ENCODE measurements around the gene ZNF669.

ZNF669 gene

DNA sequence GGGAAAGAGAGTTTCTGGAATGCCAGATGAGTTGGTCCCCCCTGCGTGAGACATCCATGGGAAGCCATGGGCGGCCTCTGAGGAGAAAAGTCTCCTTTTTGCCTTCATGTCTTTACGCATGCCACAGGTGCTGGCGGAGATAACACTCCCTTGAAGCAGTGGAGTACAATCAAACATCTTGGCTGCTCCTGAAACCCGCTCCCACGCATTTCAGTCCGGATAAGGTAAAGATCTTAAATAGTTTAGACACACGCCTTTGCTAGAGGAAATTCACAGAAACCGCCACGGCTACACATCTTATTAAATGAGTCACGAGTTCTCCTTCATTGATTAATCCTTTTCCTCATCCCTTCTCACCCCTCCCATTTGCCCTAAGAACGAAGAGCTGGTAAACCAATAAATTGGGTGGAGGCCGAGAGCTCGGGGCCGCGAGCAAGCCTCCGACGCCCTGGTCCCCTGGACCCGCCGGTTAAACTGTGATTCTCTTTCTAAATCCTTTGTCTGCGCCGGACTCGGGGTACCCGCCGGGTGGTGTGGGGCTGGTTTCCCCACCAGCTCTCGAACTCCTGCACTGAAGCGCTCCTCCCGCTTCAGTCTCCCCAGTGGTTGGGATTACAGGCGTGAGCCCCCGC, 6.6 kb upstream of the ZNF669 start:
- DNase-seq: no peak

DNA sequence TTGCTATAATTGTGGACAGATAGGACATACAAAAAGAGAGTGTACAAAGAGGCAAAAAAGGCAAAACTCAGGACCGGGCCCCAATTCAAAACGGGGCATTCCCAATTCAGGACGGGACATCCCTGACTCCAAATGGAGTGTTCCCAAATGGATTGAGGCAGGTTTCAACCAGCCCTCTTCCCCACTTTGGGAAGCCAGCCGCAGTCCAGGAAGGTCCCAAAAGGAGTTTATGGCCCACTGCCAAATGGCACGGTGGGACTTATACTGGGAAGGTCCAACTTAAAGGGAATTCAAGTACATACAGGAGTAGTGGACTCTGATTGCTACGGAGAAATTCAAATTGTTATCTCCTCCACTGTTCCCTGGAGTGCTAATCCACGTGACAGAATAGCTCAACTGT, 3.5 kb upstream of the ZNF669 start:
- no peak for DNase-seq

DNA sequence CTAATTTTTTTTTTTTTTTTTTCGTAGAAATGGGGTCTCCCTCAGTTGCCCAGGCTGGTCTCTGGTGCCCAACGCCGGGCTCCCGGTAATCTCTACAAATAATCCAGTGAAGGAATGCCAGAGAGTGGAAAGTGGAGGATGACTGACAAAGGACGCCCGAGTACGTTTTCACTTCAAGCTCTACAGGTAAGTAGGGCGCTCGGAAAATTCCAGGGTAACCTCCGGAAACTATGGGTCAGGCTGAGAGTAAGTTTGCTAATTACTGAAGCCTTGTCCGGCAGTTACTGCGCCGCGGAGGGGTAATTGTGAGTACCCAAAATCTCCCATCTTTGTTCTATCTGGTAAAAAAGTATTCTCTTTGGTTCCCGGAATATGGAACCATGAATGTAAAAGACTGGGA, 1.8 kb upstream of the ZNF669 start:
- DNase-seq: no peak

DNA sequence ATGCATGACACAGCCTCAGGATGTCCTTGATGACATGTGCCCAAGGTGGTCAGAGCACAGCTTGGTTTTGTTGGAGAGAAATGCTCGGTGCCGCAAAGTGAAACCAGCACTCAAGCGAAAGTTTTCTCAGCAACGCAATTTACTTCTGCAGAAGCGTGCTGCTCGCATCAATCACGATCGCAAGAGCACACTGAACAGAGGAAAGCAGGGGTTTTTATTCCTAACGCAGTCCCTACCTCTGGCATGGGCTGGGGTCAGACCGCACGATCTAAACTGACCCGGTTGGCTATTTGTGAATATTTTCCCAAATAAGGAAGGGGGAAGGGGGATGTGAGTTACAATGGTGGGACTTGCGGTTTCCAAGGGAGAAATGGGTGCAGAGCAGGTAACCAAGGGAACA, 809 bp upstream of the ZNF669 start:
- no peak for DNase-seq

DNA sequence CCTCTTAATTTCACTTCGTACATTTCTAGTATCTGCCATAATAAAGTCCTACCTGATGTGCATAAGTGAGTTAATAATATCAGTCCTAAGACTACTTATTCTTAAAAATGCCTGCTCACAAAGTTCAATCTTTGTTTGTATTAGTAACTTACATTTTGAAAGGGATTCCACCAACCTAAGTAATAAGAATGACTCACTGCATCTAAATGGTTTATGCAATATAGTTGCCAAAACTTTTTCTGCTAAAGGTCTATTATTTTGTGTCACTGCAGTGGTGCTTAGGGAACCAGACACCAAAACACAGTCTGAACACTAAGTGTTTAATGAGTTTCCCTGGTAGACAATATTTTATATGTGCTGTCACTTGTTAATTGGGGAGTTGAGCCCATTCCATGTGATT, 1.8 kb downstream of the ZNF669 start:
- no peak for DNase-seq

DNA sequence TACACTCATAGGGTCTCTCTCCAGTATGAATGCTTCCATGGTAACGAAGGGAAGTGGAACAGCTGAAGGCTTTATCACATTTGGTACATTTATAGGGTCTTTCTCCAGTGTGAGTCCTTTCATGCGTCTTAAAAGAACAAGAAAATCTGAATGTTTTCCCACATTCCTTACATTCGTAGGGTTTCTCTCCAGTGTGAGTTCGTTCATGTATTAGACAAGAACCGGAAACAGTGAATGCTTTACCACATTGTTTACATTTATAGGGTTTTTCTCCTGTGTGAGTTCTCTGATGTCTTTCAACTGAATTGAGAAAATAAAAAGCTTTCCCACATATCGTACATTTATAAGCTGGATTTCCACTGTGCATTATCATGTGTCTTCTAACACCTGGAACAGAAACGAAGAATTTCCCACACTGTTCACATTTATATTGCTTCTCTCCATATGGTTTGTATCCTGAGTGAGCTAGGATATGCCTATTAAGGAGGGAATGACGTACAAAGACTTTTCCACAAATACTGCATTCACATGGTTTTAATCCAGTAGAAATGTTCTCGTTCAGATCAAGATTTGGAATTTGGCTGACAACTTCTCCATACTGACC, 3.4 kb downstream of the ZNF669 start:
- no peak for DNase-seq

DNA sequence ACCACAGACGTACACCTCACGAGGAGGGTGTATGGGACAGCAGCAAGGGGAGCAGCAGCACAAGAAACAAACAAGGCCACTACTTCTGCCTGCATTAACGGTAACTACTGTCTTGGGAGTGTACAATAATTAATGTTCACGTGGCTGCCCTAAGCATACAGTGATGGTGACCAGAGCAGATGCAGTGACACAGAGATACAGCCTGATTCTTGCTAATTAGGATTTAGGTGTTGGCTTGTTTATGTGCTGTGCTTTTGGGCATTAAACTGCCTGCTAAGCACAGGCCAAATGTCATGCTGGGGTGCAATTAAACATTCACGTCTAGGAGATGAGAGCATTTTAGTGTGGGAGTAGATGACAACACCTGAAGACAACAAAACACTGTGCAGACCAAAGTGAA, 7.2 kb downstream of the ZNF669 start:
- DNase-seq: no peak

DNA sequence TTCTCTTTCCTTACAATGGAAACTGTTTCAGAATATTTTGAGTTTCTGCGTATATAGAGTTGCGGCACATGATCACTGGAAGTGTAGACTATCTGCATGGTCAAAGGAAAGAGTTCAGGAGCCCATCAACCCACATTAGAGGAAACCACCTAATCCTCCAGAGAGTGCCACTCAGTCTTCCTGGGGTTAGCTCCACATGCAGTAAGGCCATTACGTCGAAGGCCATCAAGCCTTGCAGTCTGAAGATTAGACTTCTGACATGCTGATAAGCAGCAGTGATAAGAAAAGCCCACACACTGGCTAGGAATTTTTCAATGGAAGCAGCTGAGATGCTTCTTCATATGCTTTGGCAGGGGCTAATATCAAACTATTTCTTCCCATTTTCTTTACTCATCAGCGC, 7.6 kb downstream of the ZNF669 start:
- no peak for DNase-seq

DNA sequence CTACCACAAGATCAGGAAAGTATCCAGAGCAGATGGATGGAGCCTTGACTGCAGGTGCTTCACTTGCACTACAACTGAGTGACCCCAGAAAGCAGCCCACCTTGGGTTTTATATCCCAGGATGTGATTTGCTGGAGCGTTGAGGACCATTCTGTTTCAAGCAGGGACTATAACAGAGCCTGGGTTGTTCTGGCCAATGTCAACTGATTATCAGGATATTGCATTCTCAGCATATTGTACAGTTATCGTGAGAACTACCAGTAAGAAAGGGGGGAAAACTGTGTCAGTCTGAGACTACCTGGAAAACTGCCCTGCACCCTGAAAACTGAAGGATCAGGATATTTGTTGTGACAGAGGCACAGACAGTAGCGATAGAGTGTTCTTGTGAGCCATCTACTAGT, 8.0 kb downstream of the ZNF669 start:
- DNase-seq: no peak

DNA sequence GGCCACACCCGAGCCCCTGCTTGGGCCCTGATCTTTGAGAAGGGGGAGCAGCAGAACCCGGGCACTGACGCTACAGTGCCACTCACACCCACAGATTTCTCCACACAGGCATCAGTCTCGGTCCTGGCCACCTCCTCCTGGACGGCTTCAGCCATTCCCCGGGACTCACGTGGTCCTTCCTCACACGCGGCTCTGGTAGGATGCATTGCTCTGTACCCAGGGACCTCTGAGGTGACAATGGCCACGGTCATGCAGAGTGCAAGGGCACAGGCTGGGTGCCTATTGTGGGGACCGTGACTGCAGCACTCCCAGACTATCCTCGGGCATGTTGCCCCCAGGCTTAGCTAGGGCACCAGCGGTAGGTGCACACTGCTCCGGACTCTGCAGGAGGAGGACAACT, 13.7 kb downstream of the ZNF669 start:
- DNase-seq: no peak

DNA sequence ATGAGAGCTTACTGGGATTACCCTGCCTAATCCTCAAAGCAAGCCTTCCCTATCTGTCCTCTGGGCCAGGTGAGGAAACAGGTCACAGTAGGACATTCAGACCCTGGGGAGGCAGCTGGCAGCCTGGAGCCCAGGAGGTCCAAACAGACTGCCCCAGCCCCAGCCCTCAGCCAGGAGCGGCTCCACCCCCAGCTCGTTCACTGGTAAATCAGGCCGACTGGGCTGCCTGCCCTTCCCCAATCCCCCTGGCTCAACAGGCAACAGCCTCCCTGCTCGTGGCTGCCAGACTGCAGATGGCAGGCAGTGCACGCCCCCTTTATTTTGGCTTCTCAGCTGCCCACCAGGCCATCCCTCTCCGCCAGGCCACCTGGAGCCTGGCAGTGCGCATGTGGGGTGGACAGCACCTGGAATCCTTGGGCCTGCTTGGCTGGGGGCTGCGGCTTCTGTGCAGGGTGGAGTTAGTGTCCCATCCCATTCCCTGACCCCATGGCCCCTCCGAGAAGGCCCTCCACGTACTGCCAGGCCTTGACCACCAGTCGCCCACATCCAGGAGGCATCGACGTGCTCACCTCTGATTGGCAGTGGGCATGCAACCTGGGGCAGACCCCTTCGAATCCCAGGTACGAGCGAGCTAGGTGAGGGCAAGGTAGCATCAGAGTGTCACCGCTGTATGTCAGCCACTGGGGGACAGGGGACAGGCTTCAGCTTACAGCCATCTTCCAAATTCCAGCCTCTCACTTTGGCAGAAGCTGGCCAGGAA, 14.4 kb downstream of the ZNF669 start:
- no peak for DNase-seq

DNA sequence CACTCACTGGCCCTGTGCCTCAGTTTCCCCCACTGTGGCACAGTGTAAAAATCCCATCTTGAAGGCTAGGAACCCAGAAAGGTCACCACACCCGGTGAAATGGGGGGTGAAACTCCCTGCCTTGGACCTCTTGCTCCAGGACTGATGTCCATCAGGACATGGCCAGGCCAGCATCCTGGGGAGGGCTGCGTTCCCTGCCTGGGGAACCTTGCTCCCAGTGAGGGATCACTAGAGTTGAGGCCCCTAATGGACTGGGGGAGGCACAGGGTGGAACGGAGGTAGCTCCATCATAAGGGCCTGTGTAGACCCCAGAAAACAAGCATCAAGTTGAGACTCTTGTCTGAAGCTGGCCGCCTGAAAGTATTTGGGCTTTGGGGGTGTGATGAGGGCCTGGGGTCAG, 15.2 kb downstream of the ZNF669 start:
- DNase-seq: no peak

DNA sequence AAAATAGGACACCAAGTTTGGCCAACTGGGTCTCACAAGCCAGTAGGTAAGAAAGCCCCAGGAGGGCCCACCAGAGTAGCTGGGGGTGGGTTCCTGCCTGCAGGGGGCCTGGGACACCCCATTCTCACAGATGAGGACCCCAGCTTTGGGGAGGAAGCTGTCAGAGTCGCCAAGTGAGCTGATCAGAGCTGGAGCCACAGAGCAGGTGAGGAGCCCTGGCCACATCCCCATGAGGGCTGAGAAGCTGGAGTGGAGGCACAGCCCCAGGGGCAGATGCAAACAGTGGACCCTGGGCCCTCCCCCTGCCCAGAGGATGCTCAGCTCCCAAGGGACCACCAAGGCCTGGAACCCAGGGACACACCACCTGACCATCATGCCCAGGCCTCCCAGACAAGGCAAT, 16.9 kb downstream of the ZNF669 start:
- DNase-seq: no peak

DNA sequence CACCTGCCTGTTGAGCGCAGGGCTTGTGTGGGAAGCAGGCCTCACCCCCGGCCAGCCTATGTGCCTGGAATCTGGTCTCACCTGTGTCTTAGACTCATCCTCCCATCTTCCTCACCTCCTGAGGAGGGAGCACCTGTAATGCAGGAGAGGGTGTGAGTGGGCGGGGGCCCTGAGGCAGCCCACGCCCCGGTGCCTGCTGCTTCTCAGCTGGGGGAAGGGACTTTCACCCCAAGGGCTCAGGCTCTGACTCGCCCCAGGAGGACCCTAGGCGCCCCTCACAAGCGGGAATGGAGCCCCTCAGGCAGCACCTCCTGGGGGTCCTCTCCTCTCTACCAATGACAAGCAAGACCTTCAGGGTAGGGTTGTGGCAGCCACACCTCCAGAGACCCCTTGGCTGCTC, 18.8 kb downstream of the ZNF669 start:
- no peak for DNase-seq

DNA sequence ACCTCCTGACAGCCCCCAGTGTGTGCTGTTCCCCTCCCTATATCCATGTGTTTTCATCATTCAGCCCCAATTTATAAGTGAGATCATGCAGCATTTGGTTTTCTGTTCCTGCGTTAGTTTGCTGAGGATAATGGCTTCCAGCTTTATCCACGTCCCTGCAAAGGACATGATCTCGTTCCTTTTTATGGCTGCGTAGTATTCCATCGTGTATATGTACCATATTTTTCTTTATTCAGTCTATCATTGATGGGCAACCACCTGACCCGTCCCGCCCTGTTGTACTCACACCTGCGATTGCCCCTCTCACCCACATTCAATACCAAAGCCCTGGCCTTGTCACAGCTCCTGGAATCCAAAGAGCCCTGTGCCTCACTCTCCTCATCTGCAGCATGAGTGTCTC, 19.4 kb downstream of the ZNF669 start:
- DNase-seq: no peak

DNA sequence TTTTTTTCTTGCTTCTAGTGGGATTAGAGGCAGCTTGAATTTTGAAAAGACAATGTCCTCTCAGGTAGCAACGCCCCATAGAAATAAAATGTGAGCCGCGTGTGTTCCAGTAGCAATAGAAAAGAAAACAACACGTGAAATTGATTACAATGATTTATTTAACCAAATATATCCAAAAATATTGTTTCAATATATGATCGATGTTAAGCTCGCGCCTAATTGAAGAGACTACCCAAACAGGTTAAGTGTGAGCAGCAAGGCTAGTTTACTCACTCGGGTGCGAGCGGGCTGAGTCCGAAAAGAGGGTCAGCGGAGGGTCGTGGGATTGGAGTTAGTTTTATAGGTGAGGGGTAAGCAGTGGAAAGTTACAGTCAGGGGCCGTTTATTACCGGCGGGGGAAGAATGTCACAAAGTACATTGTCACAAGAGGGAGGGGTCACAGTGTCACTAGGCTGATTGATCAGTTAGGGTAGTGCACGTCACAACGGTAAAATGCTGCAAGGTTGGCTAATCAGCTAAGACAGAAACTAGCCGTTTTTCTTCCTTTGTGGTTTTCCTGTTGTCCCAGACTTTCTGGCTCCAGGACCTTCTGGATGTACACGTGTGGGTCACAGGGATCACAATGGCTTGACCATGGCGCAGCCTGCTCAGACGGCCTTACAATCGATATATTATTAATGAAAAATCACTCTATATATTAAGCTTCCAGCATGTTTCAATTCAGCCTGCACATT, 24.8 kb downstream of the ZNF669 start:
- no peak for DNase-seq

DNA sequence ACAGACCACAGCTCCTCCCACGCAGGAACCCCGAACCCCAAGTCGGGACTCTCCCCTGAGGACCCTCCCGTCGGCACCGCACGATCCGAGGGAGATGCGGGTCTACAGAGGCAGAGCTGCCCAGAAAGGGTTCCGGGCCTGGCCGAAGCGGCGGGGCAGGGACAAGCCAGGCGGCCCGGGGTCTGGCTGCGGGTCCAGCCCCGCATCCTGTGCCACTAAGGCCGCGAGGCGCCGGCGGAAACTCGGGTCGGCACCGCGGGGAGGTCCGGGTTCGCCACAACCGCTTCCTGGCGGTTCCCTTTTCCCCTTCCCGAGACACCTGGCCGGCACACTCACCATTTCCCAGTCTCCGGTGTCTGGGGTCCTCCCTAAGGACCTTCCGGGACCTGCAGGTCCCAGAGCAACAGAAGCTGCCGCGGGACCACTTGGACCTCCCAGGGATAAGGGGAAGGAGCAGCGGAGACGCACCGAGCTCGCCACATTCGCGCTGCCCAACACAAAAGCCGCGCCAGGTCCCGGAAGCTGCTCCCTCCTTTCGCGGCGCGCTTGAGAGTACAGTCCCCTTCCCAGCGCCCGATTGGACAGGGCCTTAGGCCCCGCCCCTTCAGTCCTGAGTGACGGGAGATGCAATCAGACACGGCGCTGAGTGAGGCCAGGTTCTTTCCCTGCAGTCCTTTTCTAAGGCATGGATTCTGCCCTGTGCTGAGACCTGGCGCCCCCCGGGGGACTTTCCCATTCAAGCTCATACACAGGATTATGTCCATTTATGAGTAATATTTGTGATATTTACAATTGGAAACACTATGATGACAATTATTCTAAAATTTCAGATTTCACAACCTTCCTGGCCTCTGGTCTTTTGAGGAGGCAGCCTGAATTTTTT, 25.7 kb downstream of the ZNF669 start, which contains the start of gene ZNF670:
TSS of gene ZNF670 (minus strand) at position 554 of the 883 bp plus-strand sequence. CDS start at position 339, 215 bp downstream.
- DNase-seq: peak; percentile 98 to 99

DNA sequence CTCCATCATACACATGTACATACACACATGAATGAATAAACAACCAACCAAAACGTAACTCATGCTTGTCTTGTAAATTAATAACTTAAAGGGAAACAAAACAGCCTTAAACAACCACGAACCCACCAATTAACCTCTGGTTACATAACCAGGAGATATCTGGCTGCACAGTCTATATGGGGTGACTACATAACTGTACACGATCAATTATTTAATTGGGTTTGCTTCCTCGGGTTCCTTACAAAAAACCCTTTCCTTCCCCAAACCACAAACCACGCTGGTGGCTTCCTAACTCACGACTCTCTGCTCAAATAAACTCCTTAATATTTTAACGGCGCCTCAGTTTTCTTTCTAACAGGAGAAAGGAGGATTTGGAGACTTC, 26.3 kb downstream of the ZNF669 start:
- DNase-seq: no peak

DNA sequence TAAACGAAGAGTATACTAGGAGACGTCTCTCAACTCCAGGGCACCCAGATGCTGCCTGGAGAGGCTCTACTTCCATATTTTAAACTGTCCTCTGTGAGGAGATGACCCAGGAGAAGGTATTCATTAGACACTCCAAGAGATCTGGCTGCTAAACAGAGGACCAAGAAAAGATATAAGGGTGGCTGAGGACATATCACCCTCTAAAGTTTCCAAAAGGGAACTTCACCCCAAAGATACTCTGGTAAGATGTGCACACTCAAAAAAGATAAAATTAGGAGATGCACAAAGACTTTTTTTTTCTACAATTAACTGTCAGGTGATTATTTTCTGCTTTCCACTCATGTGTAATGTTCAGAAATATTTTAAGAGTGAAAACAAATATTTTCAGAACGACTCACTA, 26.9 kb downstream of the ZNF669 start:
- no peak for DNase-seq

DNA sequence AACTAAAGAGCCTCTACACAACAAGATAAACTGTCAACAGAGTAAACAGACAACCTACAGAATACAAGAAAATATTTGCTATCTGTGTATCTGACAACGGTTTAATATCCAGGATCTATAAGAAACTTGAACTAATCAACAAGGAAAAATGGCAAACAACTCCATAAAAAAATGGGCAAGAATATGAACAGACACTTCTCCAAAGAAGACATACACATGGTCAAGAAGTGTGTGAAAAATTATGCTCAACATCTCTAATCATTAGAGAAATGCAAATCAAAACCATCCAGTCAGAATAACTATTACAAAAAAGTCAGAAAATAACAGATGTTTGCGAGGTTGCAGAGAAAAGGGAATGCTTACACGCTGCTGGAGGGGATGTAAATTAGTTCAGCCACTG, 33.5 kb downstream of the ZNF669 start:
- no peak for DNase-seq

DNA sequence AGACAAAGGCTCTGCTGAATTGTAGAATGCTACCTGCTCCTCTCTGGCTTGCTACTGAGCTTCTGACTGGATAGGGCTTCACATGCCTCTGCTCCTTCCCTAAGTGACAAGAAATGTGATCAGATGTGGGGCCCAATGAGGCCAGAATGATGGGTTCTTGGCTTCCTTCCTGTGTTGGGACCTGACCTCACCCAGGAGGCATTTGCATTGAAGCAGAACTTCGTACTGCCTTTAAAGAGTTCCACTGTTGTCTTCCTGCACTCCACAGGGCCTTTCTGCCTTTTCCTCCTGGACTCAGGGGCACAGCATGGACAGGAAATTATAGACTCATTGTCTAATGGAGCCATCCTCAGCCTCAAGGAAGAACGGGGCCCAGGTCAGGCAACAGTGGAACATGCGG, 39.9 kb downstream of the ZNF669 start:
- no peak for DNase-seq

DNA sequence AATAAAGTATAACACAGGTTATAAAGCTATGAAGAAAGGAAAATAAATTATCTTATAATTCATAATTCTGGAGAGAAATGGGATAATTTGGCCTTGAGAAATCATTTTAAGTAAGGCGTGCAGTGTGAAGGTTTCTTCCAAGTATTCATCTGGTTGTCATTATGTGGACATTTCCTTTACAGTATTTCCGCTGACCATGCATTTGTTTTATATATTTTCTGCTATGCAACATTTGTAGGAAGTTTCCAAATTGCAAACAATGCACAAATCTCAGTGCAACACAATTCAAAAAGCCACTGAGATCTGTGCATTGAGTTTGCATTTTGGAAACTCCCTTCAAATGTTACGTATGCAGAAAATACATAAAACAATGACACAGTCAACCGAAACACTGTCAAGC, 43.4 kb downstream of the ZNF669 start:
- DNase-seq: no peak

DNA sequence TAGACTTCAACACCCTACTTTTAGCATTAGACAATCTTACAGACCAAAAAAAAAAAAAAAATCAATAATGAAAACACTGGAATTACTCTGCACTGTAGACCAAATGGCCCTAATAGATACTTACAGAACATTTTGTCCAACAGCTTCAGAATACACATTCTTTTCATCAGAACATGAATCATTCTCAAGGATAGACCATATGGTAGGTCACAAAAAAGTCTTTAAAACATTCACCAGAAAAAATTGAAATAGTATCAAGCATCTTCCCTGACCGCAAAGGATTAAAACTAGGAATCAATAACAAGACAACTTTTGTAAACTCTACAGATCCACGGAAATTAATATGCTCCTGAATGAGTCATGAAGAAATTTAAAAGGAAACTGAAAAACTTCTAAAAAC, 48.1 kb downstream of the ZNF669 start:
- no peak for DNase-seq
